Mesenchymal stem cell (in vitro differentiated cells and primary cell): ENCODE data around the gene THUMPD1.
"Not testable (repeated sequence)": the region's sequence is repeated elsewhere in the genome, so short reads cannot be mapped to it uniquely, and the experiment has no call there.

ENCODE experiments used
- DNase-seq: peaks from one replicate; pipeline ENCODE4 v3.0.0-alpha.2; 2013
- H2AFZ ChIP-seq: one replicate; pipeline ENCODE4 v1.6.1; 2013; ENCODE audit warnings: low read depth, mild to moderate bottlenecking, control low read depth, inconsistent platforms, low read length, moderate library complexity
- H2AK5ac ChIP-seq: 2 replicates; pipeline ENCODE4 v1.6.1; 2013; ENCODE audit warnings: low read length, moderate library complexity, mild to moderate bottlenecking, inconsistent platforms; ENCODE audit not compliant: severe bottlenecking
- H2BK120ac ChIP-seq: one replicate; pipeline ENCODE4 v1.6.1; 2013; ENCODE audit warnings: low read depth, mild to moderate bottlenecking, inconsistent platforms, low read length, moderate library complexity
- H2BK12ac ChIP-seq, 2 experiments: one replicate each; pipeline ENCODE4 v1.6.1; 2013; ENCODE audit warnings: inconsistent platforms in 2 of 2, low read length in 2 of 2, mild to moderate bottlenecking in 2 of 2, moderate library complexity in 2 of 2, control low read depth in 1 of 2
- H2BK15ac ChIP-seq: one replicate; pipeline ENCODE4 v1.6.1; 2013; ENCODE audit warnings: mild to moderate bottlenecking, low read depth, inconsistent platforms; ENCODE audit not compliant: poor library complexity, severe bottlenecking
- H2BK5ac ChIP-seq: 2 replicates; pipeline ENCODE4 v1.6.1; 2013; ENCODE audit warnings: low read depth, mild to moderate bottlenecking, low read length, control low read depth, inconsistent platforms; ENCODE audit not compliant: poor library complexity, severe bottlenecking
- H3K14ac ChIP-seq, 2 experiments: one replicate each; pipeline ENCODE4 v1.6.1; 2013; ENCODE audit warnings: inconsistent platforms in 2 of 2, low read length in 2 of 2, control low read depth in 1 of 2, mild to moderate bottlenecking in 1 of 2, moderate library complexity in 1 of 2
- H3K18ac ChIP-seq, 2 experiments: one replicate each; pipeline ENCODE4 v1.6.1; 2013; ENCODE audit warnings: inconsistent platforms in 2 of 2, low read length in 2 of 2, control low read depth in 1 of 2, low read depth in 1 of 2, mild to moderate bottlenecking in 1 of 2
- H3K23ac ChIP-seq, 2 experiments: one replicate each; pipeline ENCODE4 v1.6.1; 2013; ENCODE audit warnings: inconsistent platforms in 2 of 2, low read length in 2 of 2, mild to moderate bottlenecking in 2 of 2, moderate library complexity in 2 of 2, control low read depth in 1 of 2
- H3K27ac ChIP-seq: 2 replicates; pipeline ENCODE4 v1.5.1; 2013; ENCODE audit warnings: mild to moderate bottlenecking, moderate library complexity, low read length, control low read depth, inconsistent platforms; ENCODE audit not compliant: poor library complexity, severe bottlenecking
- H3K27me3 ChIP-seq, 2 experiments: 2 replicates each; pipeline versions ENCODE4 v1.6.1 to v1.7.0; 2013; ENCODE audit warnings: low read length in 2 of 2, mild to moderate bottlenecking in 2 of 2, moderate library complexity in 2 of 2, control low read depth in 1 of 2, inconsistent platforms in 1 of 2; ENCODE audit not compliant: control insufficient read depth in 1 of 2, insufficient read depth in 1 of 2
- H3K36me3 ChIP-seq, 2 experiments: 2 replicates each; pipeline versions ENCODE4 v1.6.1 to v1.7.0; 2013; ENCODE audit warnings: low read length in 2 of 2, control low read depth in 1 of 2, inconsistent platforms in 1 of 2, low read depth in 1 of 2, mild to moderate bottlenecking in 1 of 2; ENCODE audit not compliant: insufficient read depth in 2 of 2, control insufficient read depth in 1 of 2
- H3K4ac ChIP-seq, 2 experiments: one replicate each; pipeline ENCODE4 v1.6.1; 2013; ENCODE audit warnings: inconsistent platforms in 2 of 2, low read length in 2 of 2, mild to moderate bottlenecking in 2 of 2, moderate library complexity in 2 of 2, control low read depth in 1 of 2, low read depth in 1 of 2
- H3K4me1 ChIP-seq: 2 replicates; pipeline ENCODE4 v1.6.1; 2013; ENCODE audit warnings: low read depth, low read length, control low read depth; ENCODE audit not compliant: control insufficient read depth, insufficient read depth
- H3K4me2 ChIP-seq: 2 replicates; pipeline ENCODE4 v1.6.1; 2013; ENCODE audit warnings: low read length, mild to moderate bottlenecking, inconsistent platforms; ENCODE audit not compliant: poor library complexity, severe bottlenecking
- H3K4me3 ChIP-seq, 2 experiments: 2 replicates each; pipeline versions ENCODE4 v1.5.1 to v1.7.0; 2013; ENCODE audit warnings: low read length in 2 of 2, mild to moderate bottlenecking in 2 of 2, control low read depth in 1 of 2, low read depth in 1 of 2; ENCODE audit not compliant: insufficient read depth in 1 of 2
- H3K79me1 ChIP-seq: replicated peaks from 2 replicates; pipeline ENCODE4 v1.6.1; 2013; ENCODE audit warnings: mild to moderate bottlenecking, control low read depth, low read length, inconsistent platforms; ENCODE audit not compliant: poor library complexity, severe bottlenecking
- H3K9ac ChIP-seq: 2 replicates; pipeline ENCODE4 v1.7.0; 2013; ENCODE audit warnings: mild to moderate bottlenecking, low read length, moderate library complexity
- H3K9me3 ChIP-seq: 2 replicates; pipeline ENCODE4 v1.7.0; 2013; ENCODE audit warnings: mild to moderate bottlenecking, low read length; ENCODE audit not compliant: control insufficient read depth
- H4K8ac ChIP-seq: one replicate; pipeline ENCODE4 v1.6.1; 2013; ENCODE audit warnings: inconsistent platforms, mild to moderate bottlenecking, low read length, moderate library complexity
- H4K91ac ChIP-seq: one replicate; pipeline ENCODE4 v1.6.1; 2013; ENCODE audit warnings: mild to moderate bottlenecking, low read length, inconsistent platforms
- WGBS: methylation state at CpG from one replicate; pipeline ENCODE4 v1.1.7; 2013; ENCODE audit warnings: mixed read lengths; 5-methylcytosine and 5-hydroxymethylcytosine counted together

The THUMPD1 gene

DNA sequence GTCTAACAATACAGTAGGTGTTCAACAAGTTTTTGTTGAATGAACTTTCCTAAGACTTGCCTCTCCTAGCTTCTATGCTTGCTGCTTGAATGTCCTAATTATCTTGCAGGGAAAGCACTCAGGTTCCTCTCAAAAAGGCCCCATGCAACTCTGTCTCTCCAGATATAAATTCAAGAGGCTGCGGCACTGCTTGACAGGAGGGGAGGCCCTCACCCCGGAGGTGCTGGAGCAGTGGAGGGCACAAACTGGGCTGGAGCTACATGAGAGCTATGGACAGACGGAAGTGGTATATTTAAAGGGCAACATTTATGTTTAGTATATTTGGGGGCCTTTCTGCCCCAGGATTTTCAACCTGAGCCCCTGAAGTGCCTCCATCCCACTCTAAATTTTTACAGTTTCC is 14.4 kb downstream of the THUMPD1 start:
- no peak overlapping the region for H3K18ac ChIP-seq
- H3K79me1 ChIP-seq: no peaks in the 10 kb centered on the region
- WGBS: 75% methylated on average over 2 of the region's 3 CpGs
- H2AK5ac ChIP-seq: no peak overlapping the region
- no peak overlapping the region for H2BK5ac ChIP-seq
- H2BK120ac ChIP-seq: no peak overlapping the region
- peaks cover 0 to 6% of the 10 kb centered on the region in 2 experiments for H3K36me3 ChIP-seq
- H3K4me3 ChIP-seq: no peak overlapping the region
- no peak overlapping the region for H4K91ac ChIP-seq
- H3K27ac ChIP-seq: no peak overlapping the region
- H3K23ac ChIP-seq: no peak overlapping the region
- H3K4ac ChIP-seq: no peak overlapping the region
- no peak overlapping the region for H2AFZ ChIP-seq
- H3K4me2 ChIP-seq: no peak overlapping the region
- no peak overlapping the region for H2BK12ac ChIP-seq
- no peaks in the 10 kb centered on the region for H3K9me3 ChIP-seq
- H3K9ac ChIP-seq: no peak overlapping the region
- peaks cover 0 to 5% of the 10 kb centered on the region in 2 experiments for H3K27me3 ChIP-seq
- H2BK15ac ChIP-seq: no peak overlapping the region
- no peaks in the 10 kb centered on the region for H3K4me1 ChIP-seq
- DNase-seq: no peak
- H4K8ac ChIP-seq: no peak overlapping the region
- no peak overlapping the region for H3K14ac ChIP-seq

DNA sequence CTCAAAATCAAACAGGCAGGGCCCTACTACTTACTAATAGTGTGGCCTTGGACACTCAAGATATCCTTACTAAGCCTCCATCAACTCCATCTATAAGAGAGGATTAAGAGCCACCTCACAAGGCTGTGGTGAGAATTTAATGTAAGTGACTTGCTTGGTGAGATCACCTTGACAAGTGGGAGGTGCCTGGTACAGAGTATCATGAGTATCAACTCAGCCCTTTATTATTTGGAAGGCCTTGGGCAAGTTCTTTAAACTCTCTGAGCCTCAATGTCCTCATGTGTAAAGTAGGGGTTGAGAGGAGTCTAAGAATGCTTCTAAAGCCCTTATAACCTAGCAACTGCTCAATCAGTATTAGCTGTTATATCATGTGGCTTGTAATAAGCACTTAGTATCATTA is 15.0 kb downstream of the THUMPD1 start:
- Histone ChIP-seq H3K23ac (no peak overlapping the region), H3K4me3 (no peak overlapping the region), H3K4me1 (no peaks in the 10 kb centered on the region), H3K36me3 (peaks cover 0 to 6% of the 10 kb centered on the region in 2 experiments), H2AFZ (no peak overlapping the region), H3K4ac (no peak overlapping the region), H2BK120ac (no peak overlapping the region), H2BK12ac (no peak overlapping the region), H4K8ac (no peak overlapping the region), H3K9me3 (no peaks in the 10 kb centered on the region), H3K14ac (no peak overlapping the region), H3K18ac (no peak overlapping the region), H3K9ac (no peak overlapping the region), H3K4me2 (no peak overlapping the region), H2BK5ac (no peak overlapping the region), H3K27me3 (peaks cover 0 to 5% of the 10 kb centered on the region in 2 experiments), H3K79me1 (no peaks in the 10 kb centered on the region), H2AK5ac (no peak overlapping the region), H3K27ac (no peak overlapping the region), H2BK15ac (no peak overlapping the region), H4K91ac (no peak overlapping the region)
- no peak for DNase-seq

- H3K4me2 ChIP-seq: no peak overlapping the region
- H3K27me3 ChIP-seq: no peaks in the 10 kb centered on the region
Measured at GRCh38 chr16:20720251-20720650, 21.4 kb downstream of the THUMPD1 start.

GRCh38 chr16:20717718-20718117 is 23.9 kb downstream of the THUMPD1 start:
- not testable (repeated sequence) for H3K27ac ChIP-seq, H3K79me1 ChIP-seq, H3K14ac ChIP-seq, H3K4ac ChIP-seq, H2BK12ac ChIP-seq, DNase-seq, H2BK120ac ChIP-seq, H3K9me3 ChIP-seq, H3K4me2 ChIP-seq, H4K91ac ChIP-seq, H3K27me3 ChIP-seq, H3K4me3 ChIP-seq, H2BK5ac ChIP-seq, H2AFZ ChIP-seq, H2BK15ac ChIP-seq, H2AK5ac ChIP-seq, H3K9ac ChIP-seq, H4K8ac ChIP-seq, H3K36me3 ChIP-seq, H3K23ac ChIP-seq, H3K18ac ChIP-seq, H3K4me1 ChIP-seq

More at GRCh38 chr16:20720251-20720650, 21.4 kb downstream of the THUMPD1 start:
- Histone ChIP-seq H3K27ac (no peak overlapping the region), H3K79me1 (no peaks in the 10 kb centered on the region), H3K14ac (no peak overlapping the region), H3K18ac (no peak overlapping the region), H3K4me1 (no peaks in the 10 kb centered on the region), H3K9me3 (no peaks in the 10 kb centered on the region), H3K23ac (no peak overlapping the region), H3K4me3 (no peak overlapping the region), H2BK5ac (no peak overlapping the region), H3K36me3 (no peaks in the 10 kb centered on the region), H2BK12ac (no peak overlapping the region), H2AFZ (no peak overlapping the region), H2BK15ac (no peak overlapping the region), H4K91ac (no peak overlapping the region), H3K9ac (no peak overlapping the region), H3K4ac (no peak overlapping the region), H4K8ac (no peak overlapping the region), H2AK5ac (no peak overlapping the region), H2BK120ac (no peak overlapping the region)
- DNase-seq: no peak
- WGBS: 83% methylated on average over 1 of the region's 4 CpGs
